Activated T-cell treated with anti-CD3 and anti-CD28 coated beads for 4 hours (primary cell): ENCODE results near the gene CEACAM1.
"Not testable (repeated sequence)": the region's sequence is repeated elsewhere in the genome, so short reads cannot be mapped to it uniquely, and the experiment has no call there.

Source experiments
- DNase-seq: peaks from one replicate; pipeline ENCODE4 v3.0.0-alpha.2; 2020

The CEACAM1 gene

DNA sequence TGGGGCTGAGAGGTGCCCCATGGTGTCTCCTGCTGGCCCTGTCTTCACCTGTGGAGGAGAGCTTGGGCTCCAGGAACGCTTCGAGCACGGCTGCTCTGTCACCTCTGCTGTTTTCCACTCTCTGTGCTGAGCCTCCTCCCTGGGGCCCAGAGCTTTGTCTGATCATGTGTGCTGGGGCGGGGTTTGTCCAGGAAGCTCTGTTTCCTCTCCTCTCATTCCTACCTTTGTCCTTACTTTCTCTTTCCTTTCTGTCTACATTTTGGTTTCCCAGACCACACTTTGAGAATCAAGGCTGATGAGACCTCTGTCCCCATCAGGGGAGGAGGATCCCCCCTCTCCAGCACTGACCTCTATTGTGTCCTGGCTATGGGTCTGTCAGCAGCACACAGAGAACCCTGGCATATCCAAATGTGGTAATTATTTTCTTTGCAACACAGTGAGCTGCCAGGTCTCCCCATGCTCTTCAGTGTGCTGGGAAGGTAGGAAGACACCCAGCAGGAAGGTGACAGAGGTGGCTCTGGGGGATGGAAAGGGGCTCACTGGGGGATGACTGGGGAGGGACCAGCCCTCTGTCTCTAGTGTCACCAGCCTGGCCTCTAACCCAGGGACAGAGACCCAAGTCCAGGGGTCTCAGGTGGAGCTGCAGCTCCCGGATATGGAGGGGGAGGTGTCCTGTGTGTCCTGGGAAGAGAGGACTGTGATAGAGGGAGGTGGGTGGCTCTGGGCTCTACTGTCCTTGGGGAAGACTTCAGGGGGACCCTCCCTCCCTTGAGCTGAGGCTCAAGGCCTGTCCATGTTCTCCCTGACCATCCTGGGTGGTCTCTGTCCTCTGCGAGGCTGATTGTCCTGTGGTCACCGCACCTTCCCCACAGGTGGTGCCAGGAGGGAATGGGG, at the start of gene CEACAM1:
CEACAM1 (minus strand) TSS at position 128 of the 894 bp plus-strand sequence; CDS start at position 21, 107 bp downstream.
- DNase-seq = peak; percentile 29

- DNase-seq = no peak
Measured at GRCh38 chr19:42577016-42577415, 48.7 kb upstream of the CEACAM1 start.

GRCh38 chr19:42576241-42576640, 48.0 kb upstream of the CEACAM1 start:
- DNase-seq = no peak

GRCh38 chr19:42573642-42574041, 45.4 kb upstream of the CEACAM1 start:
- no peak for DNase-seq

DNA sequence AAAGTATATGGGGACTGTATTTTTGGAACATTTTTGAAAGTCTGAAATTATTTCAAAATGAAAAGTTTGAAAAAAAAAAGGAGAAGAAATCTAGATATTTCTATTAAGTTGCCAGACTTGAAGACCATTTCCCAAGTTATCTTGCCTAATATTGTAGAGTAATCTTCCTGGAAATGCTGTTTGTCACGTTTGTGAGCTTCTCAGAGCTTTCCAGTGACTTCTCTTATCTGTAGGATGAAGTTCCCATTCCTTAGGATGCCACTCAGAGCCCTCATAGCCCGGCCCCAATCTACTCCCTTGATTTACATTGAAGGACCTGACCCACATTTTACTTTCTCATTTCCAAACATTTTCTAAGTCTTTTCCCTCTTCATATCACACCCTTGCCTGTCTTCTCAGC, 42.8 kb upstream of the CEACAM1 start:
- no peak for DNase-seq

DNA sequence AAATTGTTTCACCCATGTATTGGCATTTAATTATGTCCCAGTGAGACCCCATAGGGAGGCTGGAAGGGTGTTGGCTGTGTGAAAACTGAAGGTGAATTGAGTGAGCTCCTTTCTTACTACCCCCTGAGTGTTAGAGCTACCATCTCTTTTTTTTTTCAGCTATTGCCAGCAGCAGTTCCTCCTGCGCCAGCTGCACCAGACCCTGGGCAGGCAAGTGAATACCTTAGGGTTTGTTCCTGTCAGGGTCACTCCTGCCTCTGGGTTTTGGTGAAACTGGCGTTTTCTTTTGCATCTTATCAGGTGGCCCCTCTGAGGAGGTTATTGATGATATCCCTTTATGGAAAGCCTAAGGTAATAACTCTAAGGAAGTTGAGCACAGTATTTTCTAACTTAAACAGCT, 40.9 kb upstream of the CEACAM1 start:
- no peak for DNase-seq

DNA sequence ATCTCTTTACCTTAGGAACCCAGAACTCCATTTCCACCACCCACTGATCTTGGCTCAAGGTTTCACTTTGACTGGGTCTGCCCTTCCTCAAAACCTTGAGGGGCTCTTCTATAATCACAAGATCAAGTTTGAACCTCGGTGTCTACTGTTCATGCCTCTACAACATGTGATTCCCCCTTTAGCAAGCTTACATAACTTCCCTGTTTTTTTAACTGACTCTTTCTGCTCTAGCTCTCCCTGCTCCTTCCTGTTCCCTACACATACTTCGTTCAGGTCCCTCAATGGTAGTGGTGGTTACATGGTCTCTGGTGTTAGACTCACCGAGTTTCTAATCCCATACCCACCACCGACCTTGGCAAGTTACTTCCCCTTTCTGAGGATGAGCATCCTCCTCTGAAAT, 39.7 kb upstream of the CEACAM1 start:
- DNase-seq = no peak

- DNase-seq = no peak
Measured at GRCh38 chr19:42567567-42567966, 39.3 kb upstream of the CEACAM1 start.

- DNase-seq = no peak
Measured at GRCh38 chr19:42563352-42564210, 35.3 kb upstream of the CEACAM1 start.

GRCh38 chr19:42561512-42561911, 33.2 kb upstream of the CEACAM1 start:
- DNase-seq = no peak

DNA sequence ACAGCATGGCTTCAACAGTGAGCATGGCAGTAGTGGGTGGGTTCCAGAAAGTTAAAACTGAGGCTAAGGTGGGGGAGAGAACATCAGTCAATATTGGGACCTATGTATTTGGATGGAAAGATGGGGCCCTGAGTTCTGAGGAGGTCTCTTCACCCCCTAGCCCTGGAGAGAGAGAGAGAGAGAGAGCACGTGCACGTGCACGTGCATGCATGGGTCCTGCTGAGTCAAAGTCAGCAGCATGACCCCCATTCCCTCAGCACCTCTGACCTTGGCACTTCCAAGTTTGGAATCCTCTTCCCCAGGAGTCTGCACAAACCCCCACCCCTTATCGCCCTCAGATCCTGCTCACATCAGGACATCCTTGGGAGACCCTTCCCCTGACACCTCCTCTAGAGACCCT, 32.5 kb upstream of the CEACAM1 start:
- DNase-seq = no peak

DNA sequence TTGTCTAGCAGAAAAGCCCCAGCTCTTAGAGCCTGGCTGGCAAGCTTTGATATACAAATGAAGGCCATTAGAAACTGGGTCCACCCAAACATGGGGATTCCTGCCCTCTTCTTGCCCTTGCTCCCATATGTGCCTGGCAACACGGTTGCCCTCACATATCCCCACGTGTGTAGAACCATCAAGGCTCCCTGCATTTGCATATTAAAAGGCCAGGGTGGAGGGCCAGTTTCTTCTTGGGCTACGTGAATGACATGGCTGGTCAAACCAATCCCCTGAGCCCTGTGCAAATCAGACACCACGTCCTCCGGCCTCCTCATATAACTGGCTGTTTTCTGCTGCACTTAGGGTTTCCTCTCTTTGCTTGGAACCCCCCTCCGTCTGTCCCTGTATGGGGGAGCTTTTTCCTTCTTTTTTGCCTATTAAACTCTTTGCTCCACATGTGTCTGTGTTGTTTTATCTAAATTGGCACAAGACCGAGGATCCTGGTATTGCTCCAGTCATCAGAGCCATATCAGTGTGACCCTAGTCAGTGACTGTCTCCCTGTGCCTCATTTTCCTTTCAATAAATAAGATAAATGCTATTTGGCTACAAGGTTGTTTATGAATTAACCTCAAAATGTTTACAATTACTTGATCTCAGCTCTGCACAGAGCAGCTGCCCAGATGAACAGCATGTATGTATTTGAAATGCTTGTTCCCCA, 30.3 kb upstream of the CEACAM1 start:
- no peak for DNase-seq

- DNase-seq = not testable (repeated sequence)
Measured at GRCh38 chr19:42557386-42557871, 29.1 kb upstream of the CEACAM1 start.

DNA sequence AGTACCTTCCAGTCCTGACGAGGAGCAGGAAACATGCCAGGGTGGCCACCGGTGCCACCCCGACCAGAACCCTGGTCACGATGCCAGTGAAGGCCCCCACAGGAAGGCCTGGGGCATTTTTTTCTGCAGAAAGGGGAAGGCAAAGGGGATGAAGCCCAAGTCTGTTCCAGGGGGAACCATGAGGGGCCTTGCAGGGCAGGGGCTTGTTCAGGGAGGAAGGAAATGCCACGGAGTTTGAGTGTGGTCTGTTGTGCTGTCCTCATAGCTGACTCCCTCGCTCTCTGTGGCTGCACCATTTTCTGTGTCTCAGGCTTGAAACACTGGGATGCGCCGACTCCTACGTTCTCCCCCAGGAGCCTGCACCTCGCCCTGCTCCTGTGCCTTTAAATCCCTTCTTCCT, 27.5 kb upstream of the CEACAM1 start:
- DNase-seq = no peak

GRCh38 chr19:42555317-42555716, 27.0 kb upstream of the CEACAM1 start:
- DNase-seq = no peak

DNA sequence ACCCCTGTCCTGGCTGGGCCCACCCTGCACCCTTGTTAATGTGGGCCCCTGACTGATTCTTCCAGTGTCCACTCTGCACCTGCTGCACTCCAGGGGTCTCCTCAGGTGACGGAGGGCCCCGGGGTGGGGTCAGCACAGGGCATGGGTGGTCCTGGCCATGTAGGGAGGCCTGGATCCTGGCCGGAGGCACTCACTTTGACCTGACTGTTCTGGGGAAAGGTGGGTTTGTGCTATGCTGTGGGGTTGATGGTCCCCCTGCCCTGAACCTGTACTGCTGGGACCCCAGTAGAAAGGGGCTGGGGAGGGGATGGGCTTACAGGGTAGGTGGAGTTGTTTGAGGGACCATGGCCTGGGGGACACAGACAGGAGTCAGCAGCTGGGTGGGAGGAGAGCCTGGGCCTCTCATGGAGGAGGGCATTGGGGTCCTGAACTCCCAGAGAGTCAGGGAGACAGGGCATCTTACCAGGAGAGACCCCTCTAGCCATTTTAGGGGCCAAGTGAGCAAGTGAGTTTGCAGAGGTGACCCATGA, 25.8 kb upstream of the CEACAM1 start:
- DNase-seq = no peak

- no peak for DNase-seq
Measured at GRCh38 chr19:42553292-42554045, 25.2 kb upstream of the CEACAM1 start.

DNA sequence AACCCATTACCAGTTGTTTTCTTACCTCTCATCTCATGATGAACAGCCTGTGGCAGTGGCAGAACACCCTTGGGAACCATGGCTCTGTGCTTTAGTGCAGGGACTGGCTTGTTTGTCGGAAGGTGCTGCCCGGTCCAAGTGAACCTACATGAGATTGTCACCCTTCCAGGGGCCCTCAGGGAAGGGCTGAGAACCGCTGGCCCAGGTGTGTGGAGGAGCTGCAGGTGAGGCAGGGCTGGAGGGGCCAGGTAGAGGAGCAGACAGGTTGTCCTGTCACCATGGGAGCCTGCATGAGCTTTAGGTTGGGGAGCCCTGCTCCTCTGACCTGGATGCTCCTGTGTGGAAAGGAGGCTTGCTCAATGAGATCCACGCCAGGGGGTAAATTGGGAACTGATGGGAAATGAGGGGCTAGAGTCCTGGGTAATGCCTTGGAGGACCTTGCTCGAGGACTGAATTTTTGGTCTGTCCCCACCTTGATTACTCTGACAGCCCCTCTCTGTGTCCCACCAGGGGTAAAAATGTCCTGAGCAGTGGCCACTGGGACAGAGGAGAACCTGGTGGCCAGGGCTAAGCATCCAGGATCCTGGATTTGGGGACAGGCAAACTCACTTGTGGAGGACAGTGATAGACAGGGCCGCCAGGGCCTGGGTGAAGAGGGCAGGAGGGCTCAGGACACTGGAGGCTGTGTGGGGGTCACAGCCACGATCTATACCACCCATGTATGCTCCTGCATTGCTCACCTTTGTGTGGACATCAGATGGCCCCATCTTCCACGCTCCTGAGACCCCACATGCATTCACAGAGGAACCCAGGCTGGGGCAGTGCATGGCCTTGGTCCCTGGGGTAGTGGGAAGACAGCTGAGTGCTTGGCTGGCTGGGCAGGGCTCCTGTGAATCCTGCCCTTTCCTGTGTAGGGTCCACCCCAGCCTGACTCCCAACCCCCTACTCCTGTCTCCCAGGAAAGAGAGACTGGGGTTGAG, 24.1 kb upstream of the CEACAM1 start:
- no peak for DNase-seq

- DNase-seq = not testable (repeated sequence)
Measured at GRCh38 chr19:42550521-42550920, 22.2 kb upstream of the CEACAM1 start.

DNA sequence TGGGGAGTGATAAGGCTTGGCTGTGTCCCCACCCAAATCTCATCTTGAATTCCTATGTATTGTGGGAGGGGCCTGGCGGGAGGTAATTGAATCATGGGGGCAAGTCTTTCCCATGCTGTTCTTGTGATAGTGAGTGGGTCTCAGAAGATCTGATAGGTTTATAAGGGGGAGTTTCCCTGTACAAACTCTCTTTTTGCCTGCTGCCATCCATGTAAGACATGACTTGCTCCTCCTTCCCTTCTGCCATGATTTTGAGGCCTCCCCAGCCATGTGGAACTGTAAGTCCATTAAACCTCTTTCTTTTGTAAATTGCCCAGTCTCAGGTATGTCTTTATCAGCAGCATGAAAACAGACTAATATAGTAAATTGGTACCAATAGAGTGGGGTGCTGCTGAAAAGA, 20.8 kb upstream of the CEACAM1 start:
- not testable (repeated sequence) for DNase-seq

DNA sequence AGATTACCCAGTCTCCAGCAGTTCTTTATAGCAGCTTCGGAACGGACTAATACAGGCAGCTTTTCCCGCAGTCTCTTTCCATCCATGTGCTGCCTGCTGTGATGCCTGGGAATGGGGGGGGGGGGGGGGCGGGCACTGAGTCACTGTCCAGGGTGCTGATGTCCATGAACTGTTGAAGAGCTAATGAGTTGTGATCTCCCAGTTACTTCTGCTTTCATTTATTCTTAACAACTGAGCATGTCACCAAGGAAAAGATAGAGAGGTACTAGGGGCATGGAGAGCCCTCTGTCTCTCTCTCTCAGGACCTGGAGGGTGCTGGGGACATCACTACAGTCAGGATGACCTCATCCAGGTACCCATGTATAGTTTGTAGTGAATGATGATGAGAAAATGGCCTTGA, 20.3 kb upstream of the CEACAM1 start:
- no peak for DNase-seq
